ENCODE results near the gene RBM41.

Gene RBM41

GRCh38 chrX:107029752-107030151 lies 88.9 kb downstream of the RBM41 start:
- DNase-seq (ENCODE audit: low spot score), result no peak

DNA sequence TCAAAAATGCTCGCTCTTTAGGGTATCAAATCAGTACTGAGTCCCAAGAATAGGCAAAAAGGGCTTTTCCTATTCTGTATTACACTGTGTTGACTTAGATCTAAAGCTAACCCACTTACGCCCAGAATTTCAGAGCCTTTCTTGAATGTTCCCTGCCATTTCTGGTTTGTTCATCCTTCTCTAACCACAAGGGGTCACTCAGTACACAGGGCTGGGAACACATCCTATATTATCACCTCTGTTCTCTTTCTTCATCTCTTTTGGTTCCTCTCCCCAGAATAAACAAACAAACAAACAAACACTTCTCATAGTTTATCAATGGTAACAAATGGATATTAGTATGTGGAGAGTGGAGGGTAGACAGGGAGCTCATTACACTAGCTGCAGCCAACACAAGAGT lies 93.1 kb downstream of the RBM41 start:
- DNase-seq (ENCODE audit: low spot score), result peak; percentile 2

DNA sequence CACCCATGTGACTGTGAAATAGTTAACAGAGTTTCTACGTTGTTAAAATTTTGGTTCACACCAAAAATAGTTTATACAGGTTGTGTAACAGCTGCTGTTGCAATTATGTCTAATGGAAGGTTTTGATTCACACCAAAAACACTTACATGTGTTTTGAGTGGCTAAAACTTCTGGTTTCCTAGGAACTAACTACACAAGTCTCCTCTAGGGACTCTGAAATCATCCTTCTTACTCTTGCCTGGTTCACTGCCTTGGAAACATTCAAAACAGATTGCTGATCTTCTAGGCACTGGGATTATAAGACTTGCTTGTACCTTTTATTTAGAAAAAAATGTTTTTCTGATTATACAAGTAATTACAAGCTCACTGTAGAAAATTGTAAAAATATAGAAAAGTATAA lies 103.7 kb downstream of the RBM41 start:
- DNase-seq (ENCODE audit: low spot score), result no peak
